Neural cell (in vitro differentiated cells): ENCODE results near the gene METTL26. TPM values are rescaled to one million over a fixed set of nuclear protein-coding genes. Genes with fewer than 3 reads are reported as not detected.

Experiments
- H2AFZ ChIP-seq: fragments of 200-600, 300-800 bp; sonication (generic), shearing (Covaris generic); 2 replicates; pipeline ENCODE4 v1.6.0; 2014; ENCODE audit warnings: low read depth, mild to moderate bottlenecking, antibody characterized with exemption, low read length, moderate library complexity
- H3F3A ChIP-seq: fragments of 200-600 bp; shearing (Covaris generic); 2 replicates; pipeline ENCODE4 v1.6.1; 2016; ENCODE audit warnings: mild to moderate bottlenecking, moderate library complexity, mixed read lengths, antibody characterized with exemption, low read length; ENCODE audit not compliant: insufficient read depth, poor library complexity, severe bottlenecking
- H3K27ac ChIP-seq: fragments of 200-600, 300-800 bp; sonication (generic), shearing (Covaris generic); 2 replicates; pipeline ENCODE4 v1.5.1; 2014; ENCODE audit warnings: mild to moderate bottlenecking, low read length, moderate library complexity
- H3K27me3 ChIP-seq: fragments of 300-800, 200-600 bp; sonication (generic), shearing (Covaris generic); 2 replicates; pipeline ENCODE4 v1.6.0; 2014; ENCODE audit warnings: mild to moderate bottlenecking, low read depth, low read length, moderate library complexity; ENCODE audit not compliant: insufficient read depth
- H3K36me3 ChIP-seq: fragments of 300-800, 200-600 bp; sonication (generic), shearing (Covaris generic); 2 replicates; pipeline ENCODE4 v1.5.1; 2014; ENCODE audit warnings: mild to moderate bottlenecking, antibody characterized with exemption, low read length, moderate library complexity; ENCODE audit not compliant: insufficient read depth
- H3K4me2 ChIP-seq: fragments of 300-800, 200-600 bp; sonication (generic), shearing (Covaris generic); 2 replicates; pipeline ENCODE4 v1.6.0; 2014; ENCODE audit warnings: mild to moderate bottlenecking, low read length
- H3K4me3 ChIP-seq: fragments of 300-800, 200-600 bp; sonication (generic), shearing (Covaris generic); 2 replicates; pipeline ENCODE4 v1.5.1; 2014; ENCODE audit warnings: mild to moderate bottlenecking, low read length, moderate library complexity
- H3K79me2 ChIP-seq: fragments of 200-600 bp; shearing (Covaris generic); replicated peaks from 2 replicates; pipeline ENCODE4 v1.6.0; 2014; ENCODE audit warnings: mild to moderate bottlenecking, low read length, moderate library complexity; ENCODE audit not compliant: insufficient read depth
- H3K9ac ChIP-seq: fragments of 300-800, 200-600 bp; sonication (generic), shearing (Covaris generic); 2 replicates; pipeline ENCODE4 v1.6.1; 2016; ENCODE audit warnings: mild to moderate bottlenecking, low read length, mixed read lengths
- H3K9me2 ChIP-seq: fragments of 200-600 bp; shearing (Covaris generic); 2 replicates; pipeline ENCODE4 v1.6.1; 2016; ENCODE audit warnings: mild to moderate bottlenecking, low read length, mixed read lengths; ENCODE audit not compliant: insufficient read depth
- H3K9me3 ChIP-seq: fragments of 200-600, 300-800 bp; sonication (generic), shearing (Covaris generic); 2 replicates; pipeline ENCODE4 v1.6.1; 2016; ENCODE audit warnings: mild to moderate bottlenecking, mixed run types, low read length, moderate library complexity, mixed read lengths
- H4K20me1 ChIP-seq: fragments of 200-600 bp; shearing (Covaris generic); 2 replicates; pipeline ENCODE4 v1.6.1; 2016; ENCODE audit warnings: mild to moderate bottlenecking, mixed run types; ENCODE audit not compliant: insufficient read depth
- EP300 ChIP-seq: fragments of 450-650 bp; conservative IDR thresholded peaks from 2 replicates; pipeline ENCODE4 v1.6.1; 2014; ENCODE audit warnings: antibody characterized with exemption, mild to moderate bottlenecking, moderate library complexity; ENCODE audit not compliant: poor library complexity, severe bottlenecking
- EZH2 ChIP-seq: fragments of 200-600, 300-800 bp; shearing (Covaris generic), sonication (generic); IDR thresholded peaks from 2 replicates; pipeline ENCODE4 v1.6.1; 2014; ENCODE audit warnings: antibody characterized with exemption, low read length, borderline replicate concordance, mild to moderate bottlenecking; ENCODE audit not compliant: insufficient read depth, poor library complexity, severe bottlenecking
- MXI1 ChIP-seq: fragments of 450-650 bp; conservative IDR thresholded peaks from 2 replicates; pipeline ENCODE4 v1.6.1; 2014; ENCODE audit warnings: antibody characterized with exemption, mild to moderate bottlenecking; ENCODE audit not compliant: poor library complexity, severe bottlenecking
- POLR2AphosphoS5 ChIP-seq: IDR thresholded peaks from 2 replicates; pipeline ENCODE4 v1.6.1; 2012
- RAD21 ChIP-seq: fragments of 450-650 bp; conservative IDR thresholded peaks from 2 replicates; pipeline ENCODE4 v1.6.1; 2014; ENCODE audit warnings: antibody characterized with exemption, mild to moderate bottlenecking, moderate library complexity
- SMC3 ChIP-seq: fragments of 450-650 bp; conservative IDR thresholded peaks from 2 replicates; pipeline ENCODE4 v1.6.1; 2014; ENCODE audit warnings: antibody characterized with exemption, mild to moderate bottlenecking, moderate library complexity; ENCODE audit not compliant: poor library complexity
- TAF1 ChIP-seq: IDR thresholded peaks from 2 replicates; pipeline ENCODE4 v1.6.1; 2012; ENCODE audit warnings: low read depth
- polyA plus RNA-seq: library from polyadenylated mRNA; depleted of rRNA; stranded (reverse); fragments of >200 nt; gene quantifications from 2 replicates; pipeline ENCODE4 v1.2.3, GENCODE V29; 2014
- TF ChIP-seq, protein P1 (sequence below): IDR thresholded peaks from 2 replicates; pipeline ENCODE4 v1.6.1; 2012; ENCODE audit warnings: borderline replicate concordance
- TF ChIP-seq, protein P2 (sequence below): fragments of 450-650 bp; IDR thresholded peaks from 2 replicates; pipeline ENCODE4 v1.5.1; 2014; ENCODE audit warnings: antibody characterized with exemption, mild to moderate bottlenecking, moderate library complexity; ENCODE audit not compliant: poor library complexity, severe bottlenecking

The METTL26 gene
- polyA plus RNA-seq, 1 donor from 2014 or later = 127 TPM

DNA sequence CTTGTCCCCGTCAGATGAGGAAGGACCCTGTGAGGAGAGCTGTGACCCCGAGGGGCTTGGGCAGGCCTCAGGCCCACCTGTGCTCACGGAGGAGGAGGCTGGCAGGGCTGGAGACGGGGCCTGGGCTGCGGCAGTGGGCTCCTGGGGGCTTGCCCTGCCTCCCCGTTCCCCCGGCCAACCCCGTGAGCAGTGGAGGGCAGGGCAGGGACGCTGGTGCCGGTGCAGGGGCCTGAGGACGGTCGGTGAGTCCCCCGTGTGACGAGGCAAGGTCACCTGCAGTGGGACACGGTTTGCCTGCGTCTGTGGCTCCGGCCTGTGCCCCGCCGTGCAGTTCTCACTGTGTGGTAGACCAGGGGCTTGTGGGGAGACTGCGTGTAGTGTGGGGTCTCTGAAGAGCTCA, 23.5 kb upstream of the METTL26 start:
- H3F3A ChIP-seq = no peaks in the 10 kb centered on the region
- no peak for TF ChIP-seq MXI1
- no peak for TF ChIP-seq EZH2
- no peak for TF ChIP-seq SMC3
- TF ChIP-seq, protein P1, sequence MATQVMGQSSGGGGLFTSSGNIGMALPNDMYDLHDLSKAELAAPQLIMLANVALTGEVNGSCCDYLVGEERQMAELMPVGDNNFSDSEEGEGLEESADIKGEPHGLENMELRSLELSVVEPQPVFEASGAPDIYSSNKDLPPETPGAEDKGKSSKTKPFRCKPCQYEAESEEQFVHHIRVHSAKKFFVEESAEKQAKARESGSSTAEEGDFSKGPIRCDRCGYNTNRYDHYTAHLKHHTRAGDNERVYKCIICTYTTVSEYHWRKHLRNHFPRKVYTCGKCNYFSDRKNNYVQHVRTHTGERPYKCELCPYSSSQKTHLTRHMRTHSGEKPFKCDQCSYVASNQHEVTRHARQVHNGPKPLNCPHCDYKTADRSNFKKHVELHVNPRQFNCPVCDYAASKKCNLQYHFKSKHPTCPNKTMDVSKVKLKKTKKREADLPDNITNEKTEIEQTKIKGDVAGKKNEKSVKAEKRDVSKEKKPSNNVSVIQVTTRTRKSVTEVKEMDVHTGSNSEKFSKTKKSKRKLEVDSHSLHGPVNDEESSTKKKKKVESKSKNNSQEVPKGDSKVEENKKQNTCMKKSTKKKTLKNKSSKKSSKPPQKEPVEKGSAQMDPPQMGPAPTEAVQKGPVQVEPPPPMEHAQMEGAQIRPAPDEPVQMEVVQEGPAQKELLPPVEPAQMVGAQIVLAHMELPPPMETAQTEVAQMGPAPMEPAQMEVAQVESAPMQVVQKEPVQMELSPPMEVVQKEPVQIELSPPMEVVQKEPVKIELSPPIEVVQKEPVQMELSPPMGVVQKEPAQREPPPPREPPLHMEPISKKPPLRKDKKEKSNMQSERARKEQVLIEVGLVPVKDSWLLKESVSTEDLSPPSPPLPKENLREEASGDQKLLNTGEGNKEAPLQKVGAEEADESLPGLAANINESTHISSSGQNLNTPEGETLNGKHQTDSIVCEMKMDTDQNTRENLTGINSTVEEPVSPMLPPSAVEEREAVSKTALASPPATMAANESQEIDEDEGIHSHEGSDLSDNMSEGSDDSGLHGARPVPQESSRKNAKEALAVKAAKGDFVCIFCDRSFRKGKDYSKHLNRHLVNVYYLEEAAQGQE = no peak
- no peak for TF ChIP-seq TAF1
- TF ChIP-seq POLR2AphosphoS5 = no peak
- no peak for TF ChIP-seq RAD21
- TF ChIP-seq, protein P2, sequence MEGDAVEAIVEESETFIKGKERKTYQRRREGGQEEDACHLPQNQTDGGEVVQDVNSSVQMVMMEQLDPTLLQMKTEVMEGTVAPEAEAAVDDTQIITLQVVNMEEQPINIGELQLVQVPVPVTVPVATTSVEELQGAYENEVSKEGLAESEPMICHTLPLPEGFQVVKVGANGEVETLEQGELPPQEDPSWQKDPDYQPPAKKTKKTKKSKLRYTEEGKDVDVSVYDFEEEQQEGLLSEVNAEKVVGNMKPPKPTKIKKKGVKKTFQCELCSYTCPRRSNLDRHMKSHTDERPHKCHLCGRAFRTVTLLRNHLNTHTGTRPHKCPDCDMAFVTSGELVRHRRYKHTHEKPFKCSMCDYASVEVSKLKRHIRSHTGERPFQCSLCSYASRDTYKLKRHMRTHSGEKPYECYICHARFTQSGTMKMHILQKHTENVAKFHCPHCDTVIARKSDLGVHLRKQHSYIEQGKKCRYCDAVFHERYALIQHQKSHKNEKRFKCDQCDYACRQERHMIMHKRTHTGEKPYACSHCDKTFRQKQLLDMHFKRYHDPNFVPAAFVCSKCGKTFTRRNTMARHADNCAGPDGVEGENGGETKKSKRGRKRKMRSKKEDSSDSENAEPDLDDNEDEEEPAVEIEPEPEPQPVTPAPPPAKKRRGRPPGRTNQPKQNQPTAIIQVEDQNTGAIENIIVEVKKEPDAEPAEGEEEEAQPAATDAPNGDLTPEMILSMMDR = no peak
- no peak for TF ChIP-seq EP300
- H3K79me2 ChIP-seq = no peaks in the 10 kb centered on the region
- H3K27ac ChIP-seq = no peak overlapping the region
- H2AFZ ChIP-seq = no peak overlapping the region
- no peak overlapping the region for H3K4me2 ChIP-seq
- no peaks in the 10 kb centered on the region for H3K9me3 ChIP-seq
- no peaks in the 10 kb centered on the region for H3K27me3 ChIP-seq
- H4K20me1 ChIP-seq = no peaks in the 10 kb centered on the region
- H3K36me3 ChIP-seq = no peaks in the 10 kb centered on the region
- H3K9me2 ChIP-seq = no peaks in the 10 kb centered on the region
- no peak overlapping the region for H3K4me3 ChIP-seq
- no peak overlapping the region for H3K9ac ChIP-seq

DNA sequence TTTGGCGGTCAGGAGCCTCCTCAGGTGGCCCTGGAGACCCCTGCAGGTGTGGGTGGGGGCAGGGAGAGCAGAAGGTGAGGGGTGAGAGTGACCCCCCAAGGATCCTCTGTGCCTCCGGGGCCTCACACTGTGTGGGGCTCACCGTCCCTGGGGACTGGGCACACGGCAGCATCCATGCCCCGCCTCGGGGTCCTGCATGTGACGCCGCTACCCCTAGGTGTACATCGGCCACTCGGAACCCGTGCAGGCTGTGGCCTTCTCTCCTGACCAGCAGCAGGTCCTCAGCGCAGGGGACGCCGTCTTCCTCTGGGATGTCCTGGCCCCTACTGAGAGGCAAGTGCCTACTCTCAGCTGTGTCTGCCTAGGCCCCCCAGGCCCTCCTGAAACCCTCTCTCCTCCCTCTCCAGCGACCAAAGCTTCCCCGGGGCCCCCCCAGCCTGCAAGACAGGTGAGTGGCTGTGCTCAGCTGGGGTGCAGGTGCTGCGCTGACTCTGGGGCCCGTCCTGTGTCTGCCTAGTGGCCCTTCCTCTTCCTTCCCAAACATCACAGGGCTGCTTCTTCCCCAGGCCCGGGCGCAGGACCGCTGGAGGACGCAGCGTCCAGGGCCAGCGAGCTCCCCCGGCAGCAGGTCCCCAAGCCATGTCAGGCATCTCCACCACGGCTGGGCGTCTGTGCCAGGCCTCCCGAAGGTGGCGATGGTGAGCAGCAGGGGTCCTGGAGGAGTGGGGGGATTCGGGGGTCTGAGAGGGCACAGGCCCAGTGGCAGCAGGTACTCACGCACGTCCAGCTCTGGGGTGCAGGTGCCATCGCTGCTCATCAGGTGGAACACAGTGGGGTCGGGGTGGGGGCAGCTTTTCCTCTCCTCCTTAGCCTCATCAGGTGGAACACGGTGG, 22.8 kb upstream of the METTL26 start:
- no peaks in the 10 kb centered on the region for H3K27me3 ChIP-seq
- no peak overlapping the region for H3K4me3 ChIP-seq
- H3K9ac ChIP-seq = no peak overlapping the region
- H3K9me2 ChIP-seq = no peaks in the 10 kb centered on the region
- H4K20me1 ChIP-seq = no peaks in the 10 kb centered on the region
- H3K4me2 ChIP-seq = no peak overlapping the region
- no peaks in the 10 kb centered on the region for H3F3A ChIP-seq
- H3K79me2 ChIP-seq = no peaks in the 10 kb centered on the region
- no peaks in the 10 kb centered on the region for H3K9me3 ChIP-seq
- H2AFZ ChIP-seq = no peak overlapping the region
- no peaks in the 10 kb centered on the region for H3K36me3 ChIP-seq
- no peak overlapping the region for H3K27ac ChIP-seq
- no peak for TF ChIP-seq SMC3
- no peak for TF ChIP-seq EZH2
- no peak for TF ChIP-seq TAF1
- TF ChIP-seq EP300 = no peak
- TF ChIP-seq RAD21 = no peak
- TF ChIP-seq, protein P2 = no peak
- TF ChIP-seq MXI1 = no peak
- TF ChIP-seq POLR2AphosphoS5 = no peak
- TF ChIP-seq, protein P1 = no peak
